HL-60 (cell line): ENCODE measurements around the gene PCGF3.
A peak's percentile ranks its signal among the peaks of the same experiment; 100 is the strongest.
"Not testable (repeated sequence)": the region's sequence is repeated elsewhere in the genome, so short reads cannot be mapped to it uniquely, and the experiment has no call there.

Experiments used
- DNase-seq, 2 experiments: peaks; one replicate each; pipeline ENCODE4 v3.0.0-alpha.2; 2010 to 2020; ENCODE audit warnings: low read depth in 1 of 2, low spot score in 1 of 2
- H3K27ac ChIP-seq: fragments of 250-450 bp; sonication (Bioruptor Pico); replicated peaks from 2 replicates; pipeline ENCODE4 v1.5.1; 2020; ENCODE audit warnings: mild to moderate bottlenecking, moderate library complexity
- H3K27me3 ChIP-seq: fragments of 250-450 bp; sonication (Bioruptor Pico); 2 replicates; pipeline ENCODE4 v1.5.1; 2021; ENCODE audit warnings: mild to moderate bottlenecking, moderate library complexity; ENCODE audit not compliant: insufficient read depth, poor library complexity, severe bottlenecking
- H3K4me3 ChIP-seq: replicated peaks from 2 replicates; pipeline ENCODE4 v1.5.1; 2011; ENCODE audit warnings: mild to moderate bottlenecking, control low read depth, low read length; ENCODE audit not compliant: insufficient read depth
- GABPA ChIP-seq: IDR thresholded peaks from 2 replicates; pipeline ENCODE4 v1.6.1; 2012; ENCODE audit warnings: low read depth
- POLR2AphosphoS5 ChIP-seq: IDR thresholded peaks from 2 replicates; pipeline ENCODE4 v1.6.1; 2012; ENCODE audit warnings: low read depth
- SPI1 ChIP-seq: IDR thresholded peaks from 2 replicates; pipeline ENCODE4 v1.6.1; 2012; ENCODE audit warnings: low read depth, mild to moderate bottlenecking, borderline replicate concordance
- TF ChIP-seq, protein P1 (sequence below): IDR thresholded peaks from one replicate; pipeline ENCODE4 v1.5.1; 2011; ENCODE audit warnings: low read length, control low read depth, inconsistent platforms; ENCODE audit not compliant: insufficient read depth
- TF ChIP-seq, protein P2 (sequence below): IDR thresholded peaks from 2 replicates; pipeline ENCODE4 v1.6.1; 2012; ENCODE audit warnings: low read depth; ENCODE audit not compliant: insufficient replicate concordance

Gene PCGF3

DNA sequence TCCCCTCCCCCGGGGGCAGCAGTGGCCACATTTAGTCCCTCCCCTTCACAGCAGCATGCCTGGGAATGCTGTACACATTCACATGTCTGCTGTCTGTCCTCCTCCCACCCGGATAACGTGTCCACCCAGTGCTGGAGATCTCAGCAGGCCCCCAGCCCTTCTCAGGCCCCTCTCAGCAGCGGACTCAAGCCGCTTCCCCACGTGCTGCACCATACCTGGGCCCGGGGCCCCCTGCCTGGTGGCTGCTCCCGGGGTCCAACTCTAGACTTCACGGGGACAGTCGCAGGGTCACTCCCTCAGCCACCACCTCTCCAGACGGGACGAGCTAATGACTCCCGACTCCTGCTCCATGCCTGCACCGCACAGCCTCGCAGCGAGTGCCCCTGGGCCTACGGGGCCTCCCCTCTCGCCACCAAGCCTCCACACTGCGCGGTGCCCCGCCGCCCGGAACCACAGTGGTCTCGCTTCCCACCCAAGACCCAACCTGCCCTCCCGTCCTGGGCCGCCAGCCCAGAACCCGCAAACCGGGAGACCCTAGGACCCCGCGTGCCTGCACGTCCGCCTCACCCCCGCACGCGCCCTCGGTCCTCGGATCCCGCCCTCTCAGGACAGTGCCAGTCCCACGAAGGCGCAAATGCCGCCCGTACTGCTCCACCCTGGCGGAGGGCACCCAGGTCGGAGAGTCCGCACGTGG lies 1.3 kb upstream of the PCGF3 start:
- H3K4me3 ChIP-seq = no peak overlapping the region
- DNase-seq = no peak
- TF ChIP-seq, protein P1, sequence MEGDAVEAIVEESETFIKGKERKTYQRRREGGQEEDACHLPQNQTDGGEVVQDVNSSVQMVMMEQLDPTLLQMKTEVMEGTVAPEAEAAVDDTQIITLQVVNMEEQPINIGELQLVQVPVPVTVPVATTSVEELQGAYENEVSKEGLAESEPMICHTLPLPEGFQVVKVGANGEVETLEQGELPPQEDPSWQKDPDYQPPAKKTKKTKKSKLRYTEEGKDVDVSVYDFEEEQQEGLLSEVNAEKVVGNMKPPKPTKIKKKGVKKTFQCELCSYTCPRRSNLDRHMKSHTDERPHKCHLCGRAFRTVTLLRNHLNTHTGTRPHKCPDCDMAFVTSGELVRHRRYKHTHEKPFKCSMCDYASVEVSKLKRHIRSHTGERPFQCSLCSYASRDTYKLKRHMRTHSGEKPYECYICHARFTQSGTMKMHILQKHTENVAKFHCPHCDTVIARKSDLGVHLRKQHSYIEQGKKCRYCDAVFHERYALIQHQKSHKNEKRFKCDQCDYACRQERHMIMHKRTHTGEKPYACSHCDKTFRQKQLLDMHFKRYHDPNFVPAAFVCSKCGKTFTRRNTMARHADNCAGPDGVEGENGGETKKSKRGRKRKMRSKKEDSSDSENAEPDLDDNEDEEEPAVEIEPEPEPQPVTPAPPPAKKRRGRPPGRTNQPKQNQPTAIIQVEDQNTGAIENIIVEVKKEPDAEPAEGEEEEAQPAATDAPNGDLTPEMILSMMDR = no peak
- TF ChIP-seq GABPA (no peak), SPI1 (no peak), POLR2AphosphoS5 (no peak)
- TF ChIP-seq, protein P2, sequence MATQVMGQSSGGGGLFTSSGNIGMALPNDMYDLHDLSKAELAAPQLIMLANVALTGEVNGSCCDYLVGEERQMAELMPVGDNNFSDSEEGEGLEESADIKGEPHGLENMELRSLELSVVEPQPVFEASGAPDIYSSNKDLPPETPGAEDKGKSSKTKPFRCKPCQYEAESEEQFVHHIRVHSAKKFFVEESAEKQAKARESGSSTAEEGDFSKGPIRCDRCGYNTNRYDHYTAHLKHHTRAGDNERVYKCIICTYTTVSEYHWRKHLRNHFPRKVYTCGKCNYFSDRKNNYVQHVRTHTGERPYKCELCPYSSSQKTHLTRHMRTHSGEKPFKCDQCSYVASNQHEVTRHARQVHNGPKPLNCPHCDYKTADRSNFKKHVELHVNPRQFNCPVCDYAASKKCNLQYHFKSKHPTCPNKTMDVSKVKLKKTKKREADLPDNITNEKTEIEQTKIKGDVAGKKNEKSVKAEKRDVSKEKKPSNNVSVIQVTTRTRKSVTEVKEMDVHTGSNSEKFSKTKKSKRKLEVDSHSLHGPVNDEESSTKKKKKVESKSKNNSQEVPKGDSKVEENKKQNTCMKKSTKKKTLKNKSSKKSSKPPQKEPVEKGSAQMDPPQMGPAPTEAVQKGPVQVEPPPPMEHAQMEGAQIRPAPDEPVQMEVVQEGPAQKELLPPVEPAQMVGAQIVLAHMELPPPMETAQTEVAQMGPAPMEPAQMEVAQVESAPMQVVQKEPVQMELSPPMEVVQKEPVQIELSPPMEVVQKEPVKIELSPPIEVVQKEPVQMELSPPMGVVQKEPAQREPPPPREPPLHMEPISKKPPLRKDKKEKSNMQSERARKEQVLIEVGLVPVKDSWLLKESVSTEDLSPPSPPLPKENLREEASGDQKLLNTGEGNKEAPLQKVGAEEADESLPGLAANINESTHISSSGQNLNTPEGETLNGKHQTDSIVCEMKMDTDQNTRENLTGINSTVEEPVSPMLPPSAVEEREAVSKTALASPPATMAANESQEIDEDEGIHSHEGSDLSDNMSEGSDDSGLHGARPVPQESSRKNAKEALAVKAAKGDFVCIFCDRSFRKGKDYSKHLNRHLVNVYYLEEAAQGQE = no peak
- no peak overlapping the region for H3K27ac ChIP-seq
- no peaks in the 10 kb centered on the region for H3K27me3 ChIP-seq

DNA sequence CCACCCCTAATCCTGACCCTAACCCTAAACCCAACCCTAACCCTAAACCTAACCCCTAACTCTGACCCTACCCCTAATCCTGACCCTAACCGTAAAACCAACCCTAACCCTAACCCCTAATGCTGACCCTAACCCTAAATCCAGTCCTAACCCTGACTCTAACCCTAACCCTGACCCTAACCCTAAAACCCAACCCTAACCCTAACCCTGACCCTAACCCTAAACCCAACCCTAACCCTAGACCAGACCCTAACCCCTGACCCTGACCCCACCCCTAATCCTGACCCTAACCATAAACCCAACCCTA lies 708 bp upstream of the PCGF3 start:
- no peak for DNase-seq
- H3K27ac ChIP-seq = no peak overlapping the region
- H3K4me3 ChIP-seq = peak overlapping the region; percentile 41
- no peak for TF ChIP-seq POLR2AphosphoS5
- TF ChIP-seq, protein P2 = no peak
- TF ChIP-seq SPI1 = no peak
- TF ChIP-seq, protein P1 = no peak
- no peak for TF ChIP-seq GABPA
- H3K27me3 ChIP-seq = no peaks in the 10 kb centered on the region

DNA sequence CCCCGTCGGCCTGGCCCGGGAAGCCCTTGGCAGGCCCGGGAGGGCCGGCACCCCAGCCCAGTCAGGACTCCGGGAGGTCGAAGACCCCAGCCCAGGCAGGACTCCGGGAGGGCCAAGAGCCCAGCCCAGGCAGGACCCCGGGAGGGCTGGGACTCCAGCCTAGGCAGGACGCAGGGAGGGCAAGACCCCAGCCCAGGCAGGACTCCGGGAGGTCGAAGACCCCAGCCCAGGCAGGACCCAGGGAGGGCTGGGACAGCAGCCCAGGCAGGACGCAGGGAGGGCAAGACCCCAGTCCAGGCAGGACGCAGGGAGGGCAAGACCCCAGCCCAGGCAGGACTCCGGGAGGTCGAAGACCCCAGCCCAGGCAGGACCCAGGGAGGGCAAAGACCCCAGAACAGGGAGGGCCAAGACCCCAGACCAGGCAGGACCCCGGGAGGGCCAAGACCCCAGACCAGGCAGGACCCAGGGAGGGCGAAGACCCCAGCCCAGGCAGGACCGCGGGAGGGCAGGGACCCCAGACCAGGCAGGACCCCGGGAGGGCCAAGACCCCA lies 526 bp downstream of the PCGF3 start:
- Histone ChIP-seq H3K4me3 (peak overlapping the region; percentile 75), H3K27ac (peak overlapping the region; percentile 69)

DNA sequence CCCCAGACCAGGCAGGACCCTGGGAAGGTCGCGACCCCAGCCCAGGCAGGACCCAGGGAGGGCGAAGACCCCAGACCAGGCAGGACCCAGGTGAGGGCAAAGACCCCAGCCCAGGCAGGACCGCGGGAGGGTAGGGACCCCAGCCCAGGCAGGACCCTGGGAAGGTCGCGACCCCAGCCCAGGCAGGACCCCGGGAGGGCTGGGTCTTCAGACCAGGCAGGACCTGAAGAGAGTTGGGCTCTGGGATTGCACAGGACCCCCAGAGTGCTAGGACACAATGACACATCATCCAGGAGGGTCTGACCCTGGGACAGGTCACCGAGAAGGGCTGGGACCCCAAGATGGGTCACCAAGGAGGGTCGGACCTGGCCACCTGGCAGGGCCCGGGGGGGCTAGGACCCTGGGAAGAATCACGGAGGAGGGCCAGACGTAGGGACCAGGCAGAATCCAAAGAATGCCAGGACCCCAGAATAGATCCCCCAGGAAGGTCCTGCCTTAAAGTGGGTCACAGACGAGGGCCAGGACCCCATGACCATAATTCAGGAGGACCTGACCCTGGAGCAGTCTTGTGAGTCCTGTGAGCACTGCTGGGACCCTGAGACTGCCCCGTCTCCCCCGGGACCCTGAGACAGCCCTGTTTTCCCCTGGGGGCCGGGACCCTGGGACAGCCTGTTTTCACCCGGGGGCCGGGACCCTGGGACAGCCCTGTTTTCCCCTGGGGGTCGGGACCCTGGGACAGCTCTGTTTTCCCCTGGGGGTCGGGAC lies 1.4 kb downstream of the PCGF3 start:
- Histone ChIP-seq H3K4me3 (no peak overlapping the region), H3K27me3 (no peaks in the 10 kb centered on the region), H3K27ac (no peak overlapping the region)
- TF ChIP-seq, protein P1 = no peak
- TF ChIP-seq SPI1 (no peak), GABPA (no peak)
- TF ChIP-seq, protein P2 = no peak
- no peak for DNase-seq

More for the DNA sequence above, 526 bp downstream of the PCGF3 start:
- H3K27me3 ChIP-seq, DNase-seq: not testable (repeated sequence)
